Measurements from ENCODE around the gene D2HGDH.

Gene D2HGDH

GRCh38 chr2:241708879-241709278, 25.6 kb upstream of the D2HGDH start:
- TF ChIP-seq CTCF (conservative IDR thresholded peaks at IDR 0.05; ENCODE audit: low read length): no peak
- no peak for DNase-seq (ENCODE audit: low read depth)
- no peak overlapping the region for H3K4me3 ChIP-seq (ENCODE audit: low read length)

- no peak for DNase-seq (ENCODE audit: low read depth)
- no peak for TF ChIP-seq CTCF (conservative IDR thresholded peaks at IDR 0.05; ENCODE audit: low read length)
Measured at GRCh38 chr2:241719093-241719492, 15.3 kb upstream of the D2HGDH start.

GRCh38 chr2:241720099-241720498, 14.3 kb upstream of the D2HGDH start:
- no peak overlapping the region for H3K4me3 ChIP-seq (ENCODE audit: low read length)
- DNase-seq (ENCODE audit: low read depth): no peak
- no peak for TF ChIP-seq CTCF (conservative IDR thresholded peaks at IDR 0.05; ENCODE audit: low read length)

More at GRCh38 chr2:241719093-241719492, 15.3 kb upstream of the D2HGDH start:
- H3K4me3 ChIP-seq (ENCODE audit: low read length): no peak overlapping the region

GRCh38 chr2:241720560-241720959, 13.9 kb upstream of the D2HGDH start:
- no peak for DNase-seq (ENCODE audit: low read depth)
- H3K4me3 ChIP-seq (ENCODE audit: low read length): no peak overlapping the region
- TF ChIP-seq CTCF (conservative IDR thresholded peaks at IDR 0.05; ENCODE audit: low read length): no peak

- DNase-seq (ENCODE audit: low read depth): no peak
- TF ChIP-seq CTCF (conservative IDR thresholded peaks at IDR 0.05; ENCODE audit: low read length): no peak
- H3K4me3 ChIP-seq (ENCODE audit: low read length): no peak overlapping the region
Measured at GRCh38 chr2:241721852-241722251, 12.6 kb upstream of the D2HGDH start.

GRCh38 chr2:241722896-241723454, 11.5 kb upstream of the D2HGDH start:
- no peak overlapping the region for H3K4me3 ChIP-seq (ENCODE audit: low read length)
- no peak for TF ChIP-seq CTCF (conservative IDR thresholded peaks at IDR 0.05; ENCODE audit: low read length)
- DNase-seq (ENCODE audit: low read depth): no peak

- no peak for DNase-seq (ENCODE audit: low read depth)
- TF ChIP-seq CTCF (conservative IDR thresholded peaks at IDR 0.05; ENCODE audit: low read length): no peak
- no peak overlapping the region for H3K4me3 ChIP-seq (ENCODE audit: low read length)
Measured at GRCh38 chr2:241724259-241724974, 10.0 kb upstream of the D2HGDH start.
